Hepatic stellate cell (primary cell): ENCODE results near the gene ZFP14.

Source experiments
- DNase-seq: peaks from one replicate; pipeline ENCODE4 v3.0.0; 2011; ENCODE audit warnings: low spot score

ZFP14 gene

DNA sequence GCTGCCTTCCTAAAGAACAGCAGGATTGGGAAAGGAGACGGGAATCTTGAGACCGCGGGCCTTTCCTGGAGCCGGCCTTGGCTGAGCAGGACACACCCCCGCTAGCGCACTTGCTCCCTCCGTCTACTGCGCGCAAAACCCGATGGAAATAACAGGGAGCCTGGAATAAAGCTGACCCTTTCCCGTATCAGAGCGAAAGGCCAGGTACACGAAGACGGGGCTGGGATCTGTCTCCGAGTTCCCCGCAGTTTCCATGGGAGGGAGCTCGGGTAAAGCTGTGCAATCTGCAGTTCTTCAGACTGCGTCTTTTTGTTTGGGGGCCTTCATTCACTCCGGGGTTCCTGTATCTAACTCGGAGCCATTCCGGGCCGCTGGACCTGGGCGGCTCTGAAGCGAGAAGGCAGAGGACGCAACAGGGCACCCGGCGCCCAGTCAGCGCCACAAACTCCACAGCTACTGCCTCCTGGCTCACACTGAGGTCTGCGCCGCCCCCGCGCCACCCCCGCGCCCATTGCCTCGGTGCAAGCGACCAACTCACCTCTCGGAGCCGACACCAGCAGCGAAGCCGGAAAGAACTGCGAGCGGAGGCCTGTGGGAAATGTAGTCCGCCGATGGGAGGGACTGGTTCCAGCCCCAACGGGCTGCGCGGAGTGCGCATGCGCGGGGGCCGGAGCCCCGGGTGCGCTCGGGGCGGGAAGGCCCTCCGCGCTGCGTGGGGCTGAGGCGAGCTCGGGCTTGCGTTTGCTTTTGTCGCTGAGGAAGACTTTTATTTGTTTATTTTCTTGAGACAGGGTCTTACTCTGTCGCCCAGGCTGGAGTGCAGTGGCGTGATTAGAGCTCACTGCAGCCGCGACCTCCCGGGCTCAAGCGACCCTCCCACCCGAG is at the start of gene ZFP14:
ZFP14 (minus strand) TSS at position 577 of the 885 bp plus-strand sequence. CDS start 11,309 bp downstream, outside the sequence.
- DNase-seq: peak; percentile 98

DNA sequence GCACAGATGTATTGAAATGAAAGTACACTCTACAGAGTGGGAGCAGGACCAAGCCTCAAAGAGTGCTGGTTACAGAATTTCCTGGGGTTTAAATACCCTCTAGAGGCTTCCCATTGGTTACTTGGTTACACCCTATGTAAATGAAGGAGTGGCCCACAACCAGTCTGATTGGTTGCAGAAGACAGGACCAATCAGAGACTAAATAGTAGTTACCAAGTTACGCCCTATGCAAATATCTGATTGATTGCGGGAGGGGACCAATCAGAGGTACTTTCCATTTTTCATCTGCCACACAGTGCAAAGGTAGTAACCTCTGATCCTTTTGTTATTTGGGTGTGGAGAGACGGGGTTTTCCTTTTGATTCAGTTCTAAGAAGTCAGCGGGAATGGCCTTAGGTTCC is 44.9 kb upstream of the ZFP14 start:
- no peak for DNase-seq

- DNase-seq: no peak
Measured at GRCh38 chr19:36421749-36422481, 42.9 kb upstream of the ZFP14 start.

DNA sequence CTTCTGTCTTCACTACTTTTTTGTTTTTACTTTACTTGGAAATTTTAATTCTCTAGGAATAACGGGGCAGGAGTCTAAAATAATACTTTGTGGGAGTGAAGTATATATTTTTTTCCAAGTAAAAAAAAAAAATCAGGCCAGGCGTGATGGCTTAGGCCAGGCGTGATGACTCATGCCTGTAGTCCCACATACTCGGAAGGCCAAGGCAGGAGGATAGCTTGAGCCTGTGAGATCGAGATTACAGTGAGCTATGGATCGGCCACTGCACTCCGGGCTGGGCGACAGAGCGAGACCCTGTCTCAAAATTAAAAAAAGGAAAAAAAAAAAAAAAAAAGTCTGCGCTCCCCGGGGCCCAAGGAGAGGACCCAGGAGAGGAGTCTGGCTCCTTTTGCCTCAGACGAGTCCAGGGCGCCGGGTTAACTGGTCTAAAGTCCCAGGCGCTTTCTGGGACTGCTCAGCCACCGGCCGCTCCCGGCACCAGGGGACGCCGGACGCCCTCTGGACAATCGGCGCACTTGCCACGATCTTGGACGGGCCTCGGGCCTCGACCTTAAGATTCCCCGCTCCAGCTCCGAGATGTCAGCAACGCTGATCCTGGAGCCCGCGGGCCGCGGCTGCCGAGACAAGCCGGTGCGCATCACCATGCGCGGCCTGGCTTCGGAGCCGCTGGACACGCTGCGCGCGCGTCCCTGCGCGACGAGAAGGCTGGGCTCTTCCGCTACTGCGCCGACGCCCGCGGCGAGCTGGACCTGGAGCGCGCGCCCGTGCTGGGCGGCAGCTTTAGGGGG is 42.2 kb upstream of the ZFP14 start:
- peak; percentile 19 for DNase-seq

- peak; percentile 91 for DNase-seq
Measured at GRCh38 chr19:36418287-36419001, 39.4 kb upstream of the ZFP14 start, which contains the start of gene ZFP82. Gene ZFP82 (minus strand): TSS chr19:36418644. CDS start chr19:36409789, 8,855 bp downstream.

DNA sequence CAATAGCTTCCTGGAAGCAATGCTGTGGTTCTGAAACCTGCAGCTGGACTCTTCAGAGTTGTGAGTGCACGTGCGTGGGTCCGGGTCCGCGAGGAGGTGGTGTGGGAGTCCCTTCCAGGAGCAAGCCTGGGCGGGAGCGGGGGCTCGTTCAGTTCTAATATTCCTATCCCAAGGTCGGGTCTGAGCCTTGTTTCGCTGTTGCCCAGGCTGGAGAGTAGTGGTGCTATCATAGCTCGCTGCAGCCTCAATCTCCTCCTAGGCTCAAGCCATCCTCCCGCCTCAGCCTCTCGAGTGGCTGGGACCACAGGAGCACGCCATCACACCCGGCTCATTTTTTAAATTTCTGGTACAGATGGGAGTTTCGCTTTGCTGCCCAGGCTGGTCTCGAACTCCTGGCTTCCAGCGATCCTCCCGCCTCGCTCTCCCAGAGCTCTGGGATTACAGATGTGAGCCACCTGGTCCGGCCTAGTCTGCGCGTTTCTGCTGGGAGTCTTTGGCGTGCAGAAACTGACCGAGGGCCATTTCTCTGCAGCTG is 38.8 kb upstream of the ZFP14 start:
- DNase-seq: no peak

DNA sequence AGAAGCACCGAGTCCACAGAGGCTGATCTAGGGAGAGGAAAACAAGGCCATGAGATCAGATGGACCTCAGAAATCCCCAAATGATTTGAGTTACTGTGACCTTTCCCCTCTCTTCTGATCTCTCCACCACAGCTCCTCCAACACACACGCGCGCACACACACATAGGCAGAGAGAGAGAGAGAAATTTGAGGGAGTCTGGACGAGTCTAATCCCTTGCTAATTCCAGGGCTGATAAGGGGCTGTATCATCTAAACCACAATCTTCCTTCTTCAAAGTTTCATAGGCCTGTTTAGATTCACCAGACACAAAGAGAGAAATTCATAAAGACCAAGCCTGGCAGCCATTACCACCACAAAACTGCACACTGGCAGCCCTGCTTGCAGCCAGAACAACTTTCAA is 30.8 kb upstream of the ZFP14 start:
- DNase-seq: no peak

DNA sequence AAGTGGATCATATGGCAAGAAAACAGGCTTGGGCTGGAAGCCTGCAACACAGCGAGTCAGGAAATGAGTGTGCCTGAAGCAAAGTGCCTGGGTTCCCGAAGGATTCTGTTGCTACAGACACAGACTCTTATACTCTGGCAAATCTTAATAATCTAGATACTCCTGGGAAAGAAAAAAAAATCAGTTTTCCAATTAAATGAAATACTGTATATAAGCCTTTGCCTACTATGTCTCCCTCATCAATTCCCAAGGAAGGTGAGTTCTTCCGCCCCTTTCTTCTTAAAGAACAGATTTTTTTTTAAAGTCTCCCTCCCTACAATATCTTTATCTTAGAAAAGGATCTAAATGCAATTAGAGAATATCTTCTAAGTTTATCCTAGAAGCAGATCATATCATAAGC is 29.1 kb upstream of the ZFP14 start:
- DNase-seq: no peak

GRCh38 chr19:36404498-36404897 is 25.5 kb upstream of the ZFP14 start:
- no peak for DNase-seq

GRCh38 chr19:36401475-36401874 is 22.5 kb upstream of the ZFP14 start:
- DNase-seq: no peak

DNA sequence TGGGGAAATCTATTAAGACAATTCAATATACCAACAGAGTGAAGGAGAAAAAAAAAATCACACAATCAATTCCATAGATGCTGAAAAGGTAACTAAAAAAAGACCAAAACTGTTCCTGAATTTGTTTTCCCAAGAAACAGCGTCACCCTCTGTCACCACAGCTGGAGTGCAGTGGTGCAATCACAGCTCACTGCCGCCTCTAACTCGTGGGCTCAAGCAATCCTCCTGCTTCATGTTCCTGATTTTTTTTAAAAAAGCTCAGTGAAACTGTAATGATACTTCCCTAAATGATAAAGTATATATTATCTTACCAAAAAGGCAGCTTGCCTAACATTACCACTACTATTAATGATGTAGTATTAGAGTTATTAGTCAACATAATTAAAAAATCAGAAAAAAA is 19.6 kb upstream of the ZFP14 start:
- no peak for DNase-seq

- no peak for DNase-seq
Measured at GRCh38 chr19:36392916-36393673, 14.1 kb upstream of the ZFP14 start.

- no peak for DNase-seq
Measured at GRCh38 chr19:36379510-36379819, 464 bp upstream of the ZFP14 start.

DNA sequence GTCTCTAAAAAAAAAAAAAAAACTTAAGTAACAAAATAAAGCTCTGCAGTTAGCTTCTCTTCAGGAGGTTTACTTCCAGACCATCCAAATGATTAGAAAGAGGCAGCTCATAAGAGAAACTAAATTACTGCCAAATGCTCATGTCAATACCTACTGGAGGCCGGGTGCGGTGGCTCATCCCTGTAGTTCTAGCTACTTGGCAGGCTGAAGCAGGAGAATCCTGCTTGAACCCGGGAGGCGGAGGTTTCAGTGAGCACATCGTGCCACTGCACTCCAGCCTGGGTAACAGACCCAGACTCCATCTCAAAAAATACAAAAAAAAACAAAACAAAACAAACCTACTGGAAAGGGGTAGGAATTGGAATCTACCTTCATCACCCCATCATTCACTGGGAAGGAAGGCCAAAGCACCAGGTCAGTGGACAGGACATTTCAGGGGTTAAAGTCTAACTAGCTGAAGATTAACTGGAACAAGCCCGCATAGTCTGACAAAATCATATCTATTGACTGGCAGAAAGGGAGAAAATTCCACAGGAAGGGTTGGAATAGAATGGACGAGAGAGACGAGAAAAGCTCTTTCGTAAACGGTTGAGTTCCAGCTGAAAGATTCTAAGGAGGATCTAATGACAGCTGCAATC is 1.3 kb downstream of the ZFP14 start:
- peak; percentile 5 for DNase-seq

DNA sequence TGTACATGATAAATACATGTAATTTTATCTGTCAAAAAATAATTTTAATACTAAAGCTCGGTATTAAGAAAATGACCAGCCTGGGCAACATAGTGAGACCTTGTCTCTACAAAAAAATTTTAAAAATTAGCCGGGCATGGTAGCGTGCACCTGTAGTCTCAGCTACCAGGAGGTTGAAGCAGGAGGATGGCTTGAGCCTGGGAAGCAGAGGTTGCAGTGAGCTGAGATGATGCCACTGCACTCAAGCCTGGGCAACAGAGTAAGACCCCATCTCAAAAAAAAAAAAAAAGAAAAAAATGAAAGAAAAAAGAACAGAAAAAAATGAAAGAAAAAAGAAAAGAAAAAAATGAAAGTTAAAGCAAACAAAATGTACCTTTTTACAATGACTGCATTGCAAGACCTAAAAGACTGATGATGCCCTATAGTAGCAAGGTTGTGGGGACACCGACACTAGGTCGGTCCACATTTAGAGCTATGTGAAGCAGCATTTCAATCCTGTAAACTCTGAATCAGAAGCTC is 5.3 kb downstream of the ZFP14 start:
- DNase-seq: no peak

- DNase-seq: no peak
Measured at GRCh38 chr19:36371886-36372285, 7.1 kb downstream of the ZFP14 start.

DNA sequence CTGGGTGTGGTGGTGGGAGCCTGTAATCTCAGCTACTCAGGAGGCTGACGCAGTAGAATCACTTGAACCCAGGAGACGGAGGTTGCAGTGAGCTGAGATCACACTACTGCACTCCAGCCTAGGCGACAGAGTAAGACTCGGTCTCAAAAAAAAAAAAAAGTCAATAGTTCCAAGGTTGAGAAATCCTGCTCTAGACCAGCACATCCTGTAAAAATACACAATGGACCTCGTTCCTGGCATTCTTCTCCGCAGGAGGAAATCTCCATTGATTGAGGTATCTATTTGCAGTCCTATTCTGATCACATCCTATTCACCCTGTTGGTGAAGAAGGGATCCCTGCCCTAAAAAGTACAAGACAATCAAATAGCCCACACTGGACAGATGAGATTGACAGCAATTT is 15.2 kb downstream of the ZFP14 start:
- no peak for DNase-seq

DNA sequence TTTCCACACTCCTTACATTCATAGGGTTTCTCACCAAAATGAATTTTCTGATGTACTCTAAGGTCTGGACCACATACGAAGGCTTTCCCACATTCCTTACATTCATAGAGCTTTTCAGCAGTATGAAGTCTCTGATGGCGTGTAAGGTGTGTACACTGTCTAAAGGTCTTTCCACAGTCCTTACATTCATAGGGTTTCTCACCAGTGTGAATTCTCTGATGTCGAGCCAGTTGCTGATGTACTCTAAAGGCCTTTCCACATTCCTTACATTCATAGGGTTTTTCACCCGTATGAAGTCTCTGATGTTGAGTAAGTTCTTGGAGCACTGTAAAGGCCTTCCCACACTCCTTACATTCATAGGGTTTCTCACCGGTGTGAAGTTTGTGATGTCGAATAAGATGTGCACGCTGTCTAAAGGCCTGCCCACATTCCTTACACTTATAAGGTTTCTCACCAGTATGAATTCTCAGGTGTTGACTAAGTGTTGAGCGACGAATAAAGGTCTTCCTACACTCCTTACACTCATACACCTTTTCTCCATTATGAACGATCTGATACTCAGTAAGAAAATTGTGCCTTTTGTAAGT is 38.1 kb downstream of the ZFP14 start:
- no peak for DNase-seq

DNA sequence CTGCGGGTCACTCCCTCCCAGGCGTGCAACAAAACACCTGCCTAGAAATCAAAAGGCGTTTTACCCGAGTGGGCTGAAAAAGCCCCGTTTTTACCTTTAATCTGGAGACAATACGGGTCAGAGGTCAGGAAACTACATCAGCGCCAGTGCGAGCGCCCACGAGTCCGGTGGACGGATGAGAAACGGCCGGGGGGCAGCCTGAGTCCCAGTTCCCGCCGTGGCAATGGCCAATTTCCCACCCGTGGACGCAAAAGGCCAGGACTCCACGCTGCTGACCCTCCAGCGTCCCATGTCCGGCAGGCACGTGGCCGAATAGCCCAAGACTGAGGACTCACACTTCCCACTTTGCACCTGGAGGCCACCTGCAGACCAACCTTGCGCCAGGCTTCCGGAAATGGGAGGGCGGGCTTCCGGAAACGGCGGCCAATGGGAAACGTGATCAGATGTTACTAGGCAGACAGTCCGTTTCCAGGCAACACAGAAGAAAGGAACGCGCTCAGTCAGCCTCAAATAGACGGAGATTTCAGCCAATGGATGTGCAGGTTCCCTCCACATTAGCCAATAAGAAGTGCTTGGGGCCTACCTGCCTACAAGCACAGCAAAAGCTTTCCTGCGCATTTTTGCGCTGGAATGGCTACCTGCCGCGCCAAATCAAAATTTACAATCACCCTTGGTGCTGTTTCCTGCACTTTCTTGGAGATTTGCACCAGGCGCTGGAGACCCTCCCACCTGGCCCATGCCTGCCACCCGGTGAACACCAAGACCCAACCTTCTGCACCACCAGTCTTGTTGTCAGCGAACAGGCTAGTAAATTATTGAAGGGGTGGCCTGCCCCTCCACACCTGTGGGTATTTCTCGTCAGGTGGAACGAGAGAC is 47.4 kb downstream of the ZFP14 start:
- peak; percentile 93 for DNase-seq
